ENCODE results near the gene CKMT1A.
"Not testable (repeated sequence)": the region's sequence is repeated elsewhere in the genome, so short reads cannot be mapped to it uniquely, and the experiment has no call there.

DNA sequence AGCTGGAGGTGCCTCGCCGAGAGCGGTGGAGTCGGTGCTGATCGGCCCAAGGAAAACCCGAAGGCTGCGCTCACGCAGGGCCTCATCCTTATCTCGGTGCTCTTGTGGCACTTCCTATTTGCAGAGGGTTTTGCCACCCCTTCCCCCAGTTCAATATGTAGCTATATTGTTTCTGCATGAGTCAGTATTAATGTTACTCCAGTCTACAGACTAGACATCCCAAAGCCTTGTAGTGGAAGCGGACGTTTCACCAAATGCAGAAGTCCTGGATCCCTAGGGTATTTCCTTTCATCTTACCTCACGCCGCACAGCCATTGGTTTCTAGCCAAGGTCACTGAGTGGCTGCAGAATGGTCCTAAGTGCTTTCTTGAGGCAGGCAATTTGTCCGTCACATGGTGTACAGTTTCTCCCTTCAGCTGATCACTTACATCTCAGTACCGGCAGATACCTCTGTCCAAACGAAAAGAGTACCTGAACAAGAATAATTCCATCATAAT, 44.2 kb upstream of the CKMT1A start:
- TF ChIP-seq, protein P1, sequence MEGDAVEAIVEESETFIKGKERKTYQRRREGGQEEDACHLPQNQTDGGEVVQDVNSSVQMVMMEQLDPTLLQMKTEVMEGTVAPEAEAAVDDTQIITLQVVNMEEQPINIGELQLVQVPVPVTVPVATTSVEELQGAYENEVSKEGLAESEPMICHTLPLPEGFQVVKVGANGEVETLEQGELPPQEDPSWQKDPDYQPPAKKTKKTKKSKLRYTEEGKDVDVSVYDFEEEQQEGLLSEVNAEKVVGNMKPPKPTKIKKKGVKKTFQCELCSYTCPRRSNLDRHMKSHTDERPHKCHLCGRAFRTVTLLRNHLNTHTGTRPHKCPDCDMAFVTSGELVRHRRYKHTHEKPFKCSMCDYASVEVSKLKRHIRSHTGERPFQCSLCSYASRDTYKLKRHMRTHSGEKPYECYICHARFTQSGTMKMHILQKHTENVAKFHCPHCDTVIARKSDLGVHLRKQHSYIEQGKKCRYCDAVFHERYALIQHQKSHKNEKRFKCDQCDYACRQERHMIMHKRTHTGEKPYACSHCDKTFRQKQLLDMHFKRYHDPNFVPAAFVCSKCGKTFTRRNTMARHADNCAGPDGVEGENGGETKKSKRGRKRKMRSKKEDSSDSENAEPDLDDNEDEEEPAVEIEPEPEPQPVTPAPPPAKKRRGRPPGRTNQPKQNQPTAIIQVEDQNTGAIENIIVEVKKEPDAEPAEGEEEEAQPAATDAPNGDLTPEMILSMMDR (IDR thresholded peaks at IDR 0.05) = not testable (repeated sequence)
- not testable (repeated sequence) for TF ChIP-seq POLR2A (IDR thresholded peaks at IDR 0.05)
